Esophagus mucosa (tissue), 1 donor: ENCODE measurements around the gene ACOT7. TPM values are rescaled to one million over a fixed set of nuclear protein-coding genes. Genes with fewer than 3 reads are reported as not detected.
"Not testable (repeated sequence)": the region's sequence is repeated elsewhere in the genome, so short reads cannot be mapped to it uniquely, and the experiment has no call there.

Experiments
- ATAC-seq: fragments of 200-7000 bp; cut with Tn5 transposase; one replicate; pipeline ENCODE4 v1.9.1; 2020
- total RNA-seq: library from RNA; stranded (reverse); gene quantifications from one replicate; pipeline ENCODE4 v1.2.4, GENCODE V29; 2023
- donor health status: DM: yes; HTN: yes; CAD: no.

ACOT7 gene
- total RNA-seq, result 37.2 TPM

DNA sequence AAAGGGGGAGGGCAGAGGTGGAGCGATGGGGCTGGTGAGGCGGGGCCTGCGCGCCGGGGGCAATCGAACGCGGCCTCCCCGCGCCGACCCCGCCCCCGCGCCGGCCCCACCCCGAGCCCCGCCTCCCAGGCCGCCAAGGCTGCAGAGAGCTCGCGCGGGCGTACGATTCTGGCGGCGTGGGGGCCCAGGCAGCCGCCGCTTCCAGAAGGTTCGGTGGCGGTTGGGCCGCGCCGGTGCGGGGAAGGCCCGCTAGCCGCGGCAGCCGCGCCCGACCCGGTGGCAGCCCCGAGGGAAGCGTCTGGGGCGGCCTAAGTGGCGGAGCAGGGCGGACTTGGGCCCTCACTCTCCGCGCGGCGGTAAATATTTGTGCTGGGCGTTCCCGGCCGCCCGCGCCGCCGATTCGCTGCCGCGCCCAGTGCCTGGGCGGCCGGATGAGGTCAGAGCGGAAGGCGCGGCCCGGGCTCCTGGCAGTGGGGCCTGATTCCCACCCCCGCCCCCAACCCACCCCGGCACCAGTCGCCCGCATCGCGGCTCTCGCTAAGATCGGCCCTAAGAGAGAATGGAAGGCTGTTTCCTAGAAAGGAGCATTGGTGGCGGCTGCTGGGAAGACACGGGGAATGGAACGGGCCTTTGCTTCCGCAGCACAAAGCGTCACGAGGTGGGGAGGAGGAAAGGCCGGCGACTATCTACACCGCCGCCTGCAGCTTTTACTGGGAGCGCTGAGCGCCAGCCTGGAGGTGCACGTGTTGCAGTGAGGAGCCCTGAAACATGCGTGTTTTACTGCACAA is at the start of gene ACOT7:
TSS of gene ACOT7 (minus strand) at position 368 of the 788 bp plus-strand sequence. CDS start 368 bp downstream, outside the sequence.
- peak; percentile 95 for ATAC-seq

- ATAC-seq, result no peak
These were observed 48.0 kb upstream of the ACOT7 start for GRCh38 chr1:6441586-6441985.

DNA sequence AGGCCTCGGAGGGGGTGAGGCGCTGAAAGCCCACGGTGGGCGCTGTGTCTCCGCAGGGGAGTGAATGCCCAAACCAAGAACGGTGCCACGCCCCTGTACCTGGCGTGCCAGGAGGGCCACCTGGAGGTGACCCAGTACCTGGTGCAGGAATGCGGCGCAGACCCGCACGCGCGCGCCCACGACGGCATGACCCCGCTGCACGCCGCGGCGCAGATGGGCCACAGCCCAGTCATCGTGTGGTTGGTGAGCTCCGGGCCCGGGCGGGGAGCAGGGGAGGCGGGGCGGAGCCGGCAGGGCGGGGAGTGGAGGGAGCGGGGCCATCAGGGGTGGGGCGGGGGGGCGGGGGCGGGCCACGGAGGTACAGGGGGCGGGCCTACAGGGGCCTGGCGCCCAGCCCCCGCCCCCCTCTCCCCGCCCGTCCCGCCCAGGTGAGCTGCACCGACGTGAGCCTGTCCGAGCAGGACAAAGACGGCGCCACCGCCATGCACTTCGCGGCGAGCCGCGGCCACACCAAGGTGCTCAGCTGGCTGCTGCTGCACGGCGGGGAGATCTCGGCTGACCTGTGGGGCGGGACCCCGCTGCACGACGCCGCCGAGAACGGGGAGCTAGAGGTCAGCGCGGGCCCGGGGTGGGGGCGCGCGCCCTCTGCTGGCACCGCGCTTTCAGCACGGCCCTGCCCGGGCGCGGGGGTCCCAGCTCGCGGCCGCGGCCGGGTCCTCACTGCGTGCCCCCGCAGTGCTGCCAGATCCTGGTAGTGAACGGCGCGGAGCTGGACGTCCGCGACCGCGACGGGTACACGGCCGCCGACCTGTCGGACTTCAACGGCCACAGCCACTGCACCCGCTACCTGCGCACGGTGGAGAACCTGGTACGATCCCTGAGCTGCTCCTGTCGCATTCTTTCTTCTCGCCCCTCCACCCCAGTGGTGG is 46.9 kb upstream of the ACOT7 start:
- peak; percentile 77 for ATAC-seq

DNA sequence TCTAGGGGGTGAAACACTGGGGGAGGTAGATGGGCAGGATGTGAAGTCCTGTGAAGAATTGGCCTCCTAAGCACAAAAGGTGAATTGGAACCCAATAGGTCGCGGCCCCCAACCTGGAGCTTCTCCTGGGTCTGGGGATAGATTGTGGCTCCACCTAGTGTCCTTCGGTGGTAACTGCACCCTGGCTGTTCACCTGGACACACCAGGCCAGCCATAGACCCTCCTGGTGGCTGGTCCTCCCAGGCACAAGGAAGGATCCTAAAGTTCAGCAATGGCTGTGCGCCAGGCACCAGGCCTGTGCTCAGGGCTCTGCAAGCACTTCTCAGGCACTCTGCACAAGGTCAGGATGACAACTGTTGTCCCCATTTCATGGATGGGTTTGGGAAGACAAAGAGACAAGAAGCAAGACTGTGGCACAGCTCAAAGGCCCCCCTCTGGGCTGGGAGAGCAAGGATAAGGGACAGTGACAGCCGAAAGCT is 44.5 kb upstream of the ACOT7 start:
- peak; percentile 54 for ATAC-seq

DNA sequence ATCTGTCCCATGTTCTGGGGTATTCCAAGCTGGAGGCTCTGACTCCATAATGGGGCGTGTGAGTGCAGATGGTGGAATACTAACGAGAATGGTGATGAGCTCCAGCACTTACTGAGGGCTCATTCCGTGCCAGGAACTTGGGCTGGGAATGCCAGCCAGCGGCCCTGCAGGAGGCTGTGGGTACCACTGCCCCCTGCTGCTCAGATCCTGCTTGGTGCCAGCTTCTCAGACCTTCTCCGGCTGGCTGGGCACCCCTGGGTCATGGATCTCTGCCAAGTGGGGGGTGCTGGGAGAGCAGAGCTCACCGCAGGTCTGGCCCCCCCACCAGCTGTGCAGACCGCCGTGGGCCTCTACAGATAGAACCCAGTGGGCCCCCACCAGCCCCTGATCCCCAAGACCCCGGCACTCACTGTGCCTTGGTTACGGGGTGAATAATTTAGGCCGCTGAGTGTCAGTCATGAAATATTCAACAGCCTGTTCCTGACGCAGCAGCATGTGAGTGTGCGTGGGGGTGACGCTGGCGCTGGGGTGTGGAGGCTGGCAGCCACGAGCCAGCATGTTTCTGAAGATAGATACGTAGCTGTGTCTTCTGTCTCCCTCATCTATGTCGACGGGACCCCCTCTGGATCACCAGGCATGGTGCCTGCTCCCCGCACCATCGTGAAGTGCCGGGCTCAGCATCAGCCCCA is 43.6 kb upstream of the ACOT7 start:
- not testable (repeated sequence) for ATAC-seq

GRCh38 chr1:6436277-6436676 is 42.7 kb upstream of the ACOT7 start:
- ATAC-seq, result not testable (repeated sequence)

DNA sequence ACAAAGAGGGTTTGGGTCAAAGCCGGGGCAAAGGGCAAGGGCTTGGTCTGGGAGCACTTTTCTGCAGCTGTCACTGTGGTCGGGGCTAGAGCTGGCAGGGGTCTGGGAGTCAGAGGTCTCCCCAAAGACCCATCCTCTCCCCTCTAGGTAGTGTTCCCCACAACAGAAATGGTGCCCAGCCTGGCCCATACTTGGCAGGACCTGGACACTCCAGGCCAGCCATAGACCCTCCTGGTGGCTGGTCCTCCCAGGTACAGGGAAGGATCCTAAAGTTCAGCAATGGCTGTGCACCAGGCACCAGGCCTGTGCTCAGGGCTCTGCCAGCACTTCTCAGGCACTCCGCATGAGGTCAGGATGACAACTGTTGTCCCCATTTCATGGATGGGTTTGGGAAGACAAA is 42.0 kb upstream of the ACOT7 start:
- ATAC-seq, result no peak

GRCh38 chr1:6435129-6435528 is 41.6 kb upstream of the ACOT7 start:
- ATAC-seq, result no peak

GRCh38 chr1:6434186-6434585 is 40.6 kb upstream of the ACOT7 start:
- no peak for ATAC-seq

- not testable (repeated sequence) for ATAC-seq
These were observed 38.3 kb upstream of the ACOT7 start for GRCh38 chr1:6431645-6432579.

DNA sequence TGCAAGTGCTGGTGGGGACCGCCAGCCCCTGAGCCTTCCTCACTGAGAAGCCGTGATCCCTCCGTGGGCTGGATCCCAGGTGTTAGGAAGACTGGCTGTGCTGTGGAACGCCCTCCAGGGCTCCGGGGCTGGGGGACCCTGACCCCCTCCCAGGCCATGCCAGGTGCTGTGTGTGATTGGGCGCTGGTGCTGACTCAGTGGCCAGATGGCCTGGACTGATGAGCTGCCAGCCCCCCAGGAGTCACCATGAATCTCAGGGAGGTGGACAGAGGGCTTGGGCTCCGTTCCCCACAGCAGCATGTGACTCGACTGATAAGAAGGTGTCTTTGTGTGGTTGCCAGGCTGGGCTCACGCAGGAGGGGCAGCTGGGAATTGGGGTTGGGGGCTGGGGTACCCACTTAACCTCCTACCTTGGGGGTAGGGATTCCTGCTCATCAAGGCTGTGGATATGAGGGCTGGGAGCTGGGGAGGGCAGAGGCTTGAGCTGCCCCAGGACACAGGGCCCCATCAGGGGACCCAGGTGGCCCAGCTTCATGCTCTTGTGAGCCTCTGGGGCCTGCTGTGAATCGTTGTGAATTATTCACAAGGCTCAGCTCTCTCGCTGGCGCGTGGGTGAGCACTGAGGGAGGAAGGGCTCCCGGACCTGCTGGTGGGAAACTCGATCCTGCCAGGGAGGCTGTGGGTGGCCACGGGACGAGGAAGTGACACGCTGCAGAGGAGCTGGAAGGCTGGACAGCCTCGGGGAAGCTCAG is 36.3 kb upstream of the ACOT7 start:
- not testable (repeated sequence) for ATAC-seq

DNA sequence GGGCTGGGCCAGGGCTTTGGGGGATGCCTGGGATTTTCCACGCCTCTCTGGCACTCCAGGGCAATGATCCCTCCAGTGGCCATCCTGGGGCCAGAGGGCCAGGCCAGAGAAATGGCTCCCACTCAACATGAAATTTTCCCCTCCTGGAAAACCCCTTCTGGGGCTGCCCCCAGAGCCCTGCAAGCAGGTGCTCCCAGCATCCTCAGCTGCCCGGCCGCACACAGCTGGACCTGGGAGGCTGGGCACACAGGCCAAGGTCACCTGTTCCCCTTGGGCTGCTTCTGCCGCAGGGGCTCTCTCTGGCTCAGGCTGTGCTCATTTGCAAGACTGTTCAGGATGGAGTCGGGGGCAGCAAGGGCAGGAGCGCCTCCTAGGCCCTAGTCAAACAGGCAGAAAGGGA is 34.9 kb upstream of the ACOT7 start:
- ATAC-seq, result not testable (repeated sequence)

DNA sequence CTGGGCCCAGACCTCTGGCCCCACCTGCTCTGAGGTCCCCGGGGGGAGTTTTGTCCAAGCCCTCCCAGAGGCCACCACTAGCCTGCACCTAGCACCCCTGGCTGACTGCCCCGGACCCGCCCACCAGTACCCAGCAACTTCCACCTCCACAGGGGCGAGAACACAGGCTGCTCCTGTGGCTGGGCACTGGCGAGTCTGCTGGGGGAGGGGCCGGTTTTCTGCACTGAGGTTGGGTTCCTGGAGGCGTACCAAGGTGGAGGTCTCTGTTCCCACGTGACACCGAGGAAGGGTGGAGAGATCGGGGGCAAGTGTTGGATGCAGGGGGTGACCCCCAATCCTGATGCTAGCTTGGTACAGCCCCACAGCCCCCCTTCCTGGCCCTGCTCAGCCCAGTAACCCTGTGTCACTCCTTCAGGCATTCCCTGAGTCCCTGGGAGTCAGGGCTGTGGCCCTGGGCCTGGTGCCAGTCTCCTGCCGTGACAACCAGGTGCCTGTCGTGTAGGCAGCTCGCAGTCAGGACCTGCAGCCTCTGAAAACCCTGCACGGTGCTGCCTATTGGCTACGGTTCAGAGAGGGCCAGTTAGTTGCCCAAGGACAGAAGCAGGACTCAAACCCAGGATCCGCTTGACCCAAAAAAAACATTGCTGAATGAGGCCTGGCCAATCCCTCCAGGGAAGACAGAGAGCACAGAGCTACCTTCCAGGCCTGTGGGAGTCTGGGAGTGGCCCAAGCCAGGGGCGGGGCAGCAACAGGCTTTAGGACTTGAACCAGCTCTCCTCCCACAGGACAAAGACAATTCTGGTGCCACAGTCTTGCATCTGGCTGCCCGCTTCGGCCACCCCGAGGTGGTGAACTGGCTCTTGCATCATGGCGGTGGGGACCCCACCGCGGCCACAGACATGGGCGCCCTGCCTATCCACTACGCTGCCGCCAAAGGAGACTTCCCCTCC is 34.1 kb upstream of the ACOT7 start:
- ATAC-seq, result peak; percentile 57

GRCh38 chr1:6426972-6427350 is 33.4 kb upstream of the ACOT7 start:
- no peak for ATAC-seq

DNA sequence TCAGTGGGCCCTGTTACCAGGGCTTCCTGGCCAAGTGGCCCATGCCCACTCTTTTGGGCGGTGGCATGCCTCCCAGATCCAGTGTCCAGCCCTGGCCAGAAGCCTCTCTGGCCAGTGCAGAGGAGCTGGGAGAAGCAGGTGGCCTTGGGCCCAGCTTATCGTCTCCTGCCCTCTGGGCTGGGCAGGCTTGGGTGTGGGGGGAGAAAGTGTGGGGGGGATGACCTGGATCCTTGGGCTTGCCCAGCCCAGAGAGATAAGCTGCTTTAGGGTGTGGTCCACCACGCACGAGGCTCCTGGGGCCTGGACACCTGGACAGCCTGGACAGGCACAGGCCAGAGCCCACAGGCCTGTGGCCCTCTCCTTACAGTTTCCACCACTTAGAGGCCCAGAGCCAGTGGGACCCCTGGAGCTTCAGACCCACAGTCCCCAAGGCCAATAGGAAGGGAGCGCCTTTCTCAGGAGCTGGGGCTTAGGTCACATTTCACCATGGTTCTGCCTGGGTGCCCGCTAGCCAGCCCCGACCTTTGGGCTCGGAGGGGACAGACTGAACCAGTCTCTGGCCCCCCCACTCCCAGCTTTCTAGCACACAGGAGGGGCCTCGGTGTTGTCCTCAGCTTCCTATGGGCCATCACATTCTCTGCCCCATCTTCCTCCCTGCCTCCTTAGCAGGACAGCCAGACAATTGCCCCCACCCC is 32.9 kb upstream of the ACOT7 start:
- no peak for ATAC-seq

GRCh38 chr1:6425658-6426057 is 32.1 kb upstream of the ACOT7 start:
- no peak for ATAC-seq

DNA sequence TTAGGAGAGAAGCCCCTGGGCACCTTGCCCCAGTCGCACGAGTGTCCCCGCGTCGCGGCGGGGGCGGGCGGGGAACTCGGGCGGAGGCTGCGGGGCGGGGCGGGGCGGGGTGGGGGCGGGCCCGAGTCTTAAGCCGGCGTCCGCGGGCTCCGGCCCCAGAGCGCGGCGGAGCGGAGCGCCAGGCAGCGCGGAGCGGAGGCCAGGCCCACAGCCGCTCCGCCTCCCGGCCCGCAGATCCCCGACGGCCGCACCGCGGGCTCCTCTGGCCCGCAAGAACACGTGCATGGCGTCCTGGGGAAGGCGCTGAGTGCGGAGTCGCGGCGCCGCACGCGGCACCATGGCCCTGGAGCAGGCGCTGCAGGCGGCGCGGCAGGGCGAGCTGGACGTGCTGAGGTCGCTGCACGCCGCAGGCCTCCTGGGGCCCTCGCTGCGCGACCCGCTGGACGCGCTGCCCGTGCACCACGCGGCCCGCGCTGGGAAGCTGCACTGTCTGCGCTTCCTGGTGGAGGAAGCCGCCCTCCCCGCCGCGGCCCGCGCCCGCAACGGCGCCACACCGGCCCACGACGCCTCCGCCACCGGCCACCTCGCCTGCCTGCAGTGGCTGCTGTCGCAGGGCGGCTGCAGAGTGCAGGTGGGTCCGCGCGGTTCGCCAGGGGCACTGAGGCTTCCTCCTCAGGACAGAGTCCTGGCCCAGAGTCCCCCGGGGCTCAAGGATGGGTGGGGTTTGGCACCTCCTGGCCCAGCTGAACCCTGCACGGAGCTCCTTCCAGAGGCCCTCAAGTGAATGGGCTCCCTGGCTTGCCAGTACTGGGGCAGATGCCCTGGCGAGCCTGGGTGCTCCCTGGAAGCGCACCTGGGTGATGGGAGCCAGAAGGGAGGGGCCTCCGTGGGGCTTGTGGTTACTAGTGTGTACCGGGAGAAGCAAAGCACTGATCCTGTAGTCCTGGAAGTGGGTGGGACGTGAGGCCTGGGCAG is 31.3 kb upstream of the ACOT7 start, which contains the start of gene ESPN:
TSS of gene ESPN (plus strand) at position 158 of the 975 bp plus-strand sequence. CDS start at position 338, 180 bp downstream.
- ATAC-seq, result peak; percentile 6
